Endothelial cell (in vitro differentiated cells): Measurements from ENCODE around the gene FGD6. TPM values are rescaled to one million over a fixed set of nuclear protein-coding genes. Genes with fewer than 3 reads are reported as not detected.

Experiments
- DNase-seq: peaks from one replicate; pipeline ENCODE4 v3.0.0; 2021; ENCODE audit warnings: low spot score
- H3K27ac Mint-ChIP-seq: one replicate; pipeline ENCODE4 v1.8.0; 2021; ENCODE audit warnings: mixed read lengths, inconsistent platforms; ENCODE audit not compliant: unreplicated experiment
- H3K27me3 Mint-ChIP-seq: one replicate; pipeline ENCODE4 v1.8.0; 2021; ENCODE audit warnings: mild to moderate bottlenecking, moderate library complexity, mixed read lengths, inconsistent platforms; ENCODE audit not compliant: unreplicated experiment
- H3K36me3 Mint-ChIP-seq: one replicate; pipeline ENCODE4 v1.8.0; 2021; ENCODE audit warnings: mild to moderate bottlenecking, low read depth, mixed read lengths, inconsistent platforms; ENCODE audit not compliant: unreplicated experiment
- H3K4me1 Mint-ChIP-seq: one replicate; pipeline ENCODE4 v1.8.0; 2021; ENCODE audit warnings: mild to moderate bottlenecking, mixed read lengths, inconsistent platforms; ENCODE audit not compliant: unreplicated experiment
- H3K4me3 Mint-ChIP-seq: one replicate; pipeline ENCODE4 v1.8.0; 2021; ENCODE audit warnings: mild to moderate bottlenecking, mixed read lengths, inconsistent platforms; ENCODE audit not compliant: unreplicated experiment
- H3K9me3 Mint-ChIP-seq: one replicate; pipeline ENCODE4 v1.8.0; 2021; ENCODE audit warnings: mixed read lengths, inconsistent platforms; ENCODE audit not compliant: unreplicated experiment
- CTCF ChIP-seq: fragments of 200-600 bp; sonication (generic); IDR thresholded peaks from one replicate; pipeline ENCODE4 v1.5.0; 2021; ENCODE audit warnings: antibody characterized with exemption; ENCODE audit not compliant: unreplicated experiment
- total RNA-seq: library from RNA; stranded (reverse); fragmentation: NEBNext Ultra II Directional; extraction: Animal tissue kit (Norgen Biotek cat#: 25700); gene quantifications from one replicate; pipeline ENCODE4 v1.2.1, GENCODE V29; 2021; ENCODE audit not compliant: unreplicated experiment

Gene FGD6
- total RNA-seq, 1 donor from 2014 or later: 35.4 TPM

DNA sequence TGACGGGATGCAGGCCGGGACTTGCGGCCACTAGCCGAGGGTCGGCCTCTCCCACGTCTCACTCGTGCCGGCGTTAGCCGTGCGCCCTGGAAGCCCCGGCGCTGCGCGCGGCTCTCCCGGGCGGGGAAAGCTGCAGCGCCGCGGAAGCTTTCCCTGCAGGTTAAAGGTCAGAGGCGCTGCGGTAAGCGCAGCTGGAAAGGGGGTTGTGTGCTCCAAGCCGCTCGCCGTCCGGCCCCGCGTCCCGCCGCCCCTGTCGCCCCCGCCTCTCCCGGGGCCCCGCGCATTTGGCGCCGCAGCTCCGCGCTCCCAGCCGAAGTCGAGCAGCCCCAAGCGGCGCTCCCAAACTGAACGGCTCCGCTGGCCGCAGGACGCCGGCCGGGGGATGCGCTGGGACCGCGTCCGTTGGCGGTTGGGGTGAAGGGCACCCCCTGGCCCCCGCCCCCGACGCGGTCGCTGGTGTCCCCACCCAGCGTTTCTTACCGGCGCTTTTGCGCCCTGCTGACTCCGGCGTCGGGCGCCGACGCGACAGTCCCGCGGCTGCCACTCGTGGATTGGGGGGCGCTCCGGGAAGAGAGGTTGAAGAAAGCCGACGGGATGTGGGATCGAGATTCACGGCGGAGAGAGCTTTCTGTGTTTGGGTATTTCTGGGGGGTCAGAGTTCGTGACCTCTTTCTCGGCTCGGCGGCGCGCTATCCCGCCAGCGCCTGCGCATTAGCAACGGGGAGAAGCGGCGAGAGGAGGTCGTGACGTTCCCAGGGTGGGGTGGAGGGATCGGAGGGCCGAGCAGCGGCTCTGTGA lies 144.2 kb downstream of the FGD6 start, which contains the start of gene NR2C1:
Gene NR2C1 (minus strand): TSS at position 719 of the 798 bp plus-strand sequence. CDS start 6,234 bp downstream, outside the sequence.
- Mint-ChIP-seq H3K9me3 (no peaks in the 10 kb centered on the region), H3K4me1 (peaks cover 24% of the 10 kb centered on the region), H3K27ac (peak within 1 kb of the TSS; percentile 70), H3K4me3 (peak within 1 kb of the TSS; percentile 95), H3K36me3 (peaks cover 5% of the 10 kb centered on the region), H3K27me3 (peaks cover 4% of the 10 kb centered on the region)
- peak; percentile 93 for DNase-seq
- no peak for TF ChIP-seq CTCF

GRCh38 chr12:95070378-95070777 lies 146.9 kb downstream of the FGD6 start:
- H3K9me3 Mint-ChIP-seq: no peaks in the 10 kb centered on the region
- H3K36me3 Mint-ChIP-seq: no peaks in the 10 kb centered on the region
- TF ChIP-seq CTCF: no peak
- peaks cover 11% of the 10 kb centered on the region for H3K4me1 Mint-ChIP-seq
- no peak for DNase-seq
- H3K27ac Mint-ChIP-seq: no peak overlapping the region
- no peak overlapping the region for H3K4me3 Mint-ChIP-seq
- H3K27me3 Mint-ChIP-seq: peaks cover 3% of the 10 kb centered on the region

DNA sequence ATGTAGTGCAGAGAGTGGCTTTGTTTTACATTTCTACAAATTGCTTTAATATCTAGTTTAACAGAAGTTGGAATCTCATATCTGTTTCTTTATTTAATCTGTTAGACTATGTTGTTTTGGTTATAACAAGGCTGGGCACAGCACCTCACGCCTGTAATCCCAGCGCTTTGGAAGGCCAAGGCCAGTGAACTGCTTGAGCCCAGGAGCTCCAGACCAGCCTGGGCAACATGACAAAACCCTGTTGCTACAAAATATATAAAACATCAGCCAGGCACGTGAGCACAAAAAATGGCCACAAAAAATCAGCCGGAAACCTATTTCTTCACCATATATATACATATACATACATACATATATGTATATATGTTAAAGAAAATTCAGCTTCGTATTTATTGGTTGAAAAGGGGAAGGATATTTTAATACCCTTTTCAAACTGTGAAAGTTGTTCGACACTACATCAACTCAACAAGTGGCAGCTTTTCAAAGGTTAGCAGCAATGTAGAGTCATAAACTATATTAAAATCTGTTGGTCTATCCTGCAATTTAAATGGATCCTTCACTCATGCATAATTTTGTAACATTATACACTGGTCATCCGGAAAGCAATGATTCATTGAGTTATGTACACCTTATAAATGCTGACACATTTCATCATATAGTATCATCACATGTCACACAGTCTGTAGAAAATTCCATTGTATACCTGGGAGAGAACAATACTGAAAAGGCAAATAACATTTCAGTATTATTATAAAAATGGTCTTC lies 151.0 kb downstream of the FGD6 start:
- Mint-ChIP-seq H3K4me1 (peaks cover 5% of the 10 kb centered on the region), H3K27me3 (no peaks in the 10 kb centered on the region), H3K9me3 (no peaks in the 10 kb centered on the region), H3K36me3 (peaks cover 7% of the 10 kb centered on the region), H3K27ac (no peak overlapping the region), H3K4me3 (peak overlapping the region; percentile 8)
- no peak for DNase-seq
- TF ChIP-seq CTCF: no peak

DNA sequence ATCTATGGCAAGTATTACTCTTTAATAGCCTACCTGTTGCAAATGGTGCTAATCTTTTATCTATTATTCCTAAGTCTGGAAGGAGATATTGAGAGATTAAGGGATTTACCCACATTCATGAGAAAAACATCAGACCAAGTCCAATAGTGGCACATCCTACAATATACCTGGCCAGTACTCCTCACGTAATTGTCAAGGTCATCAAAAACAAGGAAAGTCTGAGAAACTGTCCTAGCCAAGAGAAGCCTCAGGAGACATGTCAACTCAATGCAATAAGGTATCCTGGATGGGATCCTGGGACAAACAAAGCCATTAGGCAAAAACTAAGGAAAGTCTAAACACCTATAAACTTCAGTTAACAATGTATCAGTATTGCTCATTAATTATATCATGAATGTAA lies 156.3 kb downstream of the FGD6 start:
- DNase-seq: no peak
- Mint-ChIP-seq H3K4me3 (no peak overlapping the region), H3K27me3 (no peaks in the 10 kb centered on the region), H3K27ac (no peak overlapping the region), H3K9me3 (no peaks in the 10 kb centered on the region), H3K4me1 (no peaks in the 10 kb centered on the region), H3K36me3 (peaks cover 12% of the 10 kb centered on the region)
- no peak for TF ChIP-seq CTCF

DNA sequence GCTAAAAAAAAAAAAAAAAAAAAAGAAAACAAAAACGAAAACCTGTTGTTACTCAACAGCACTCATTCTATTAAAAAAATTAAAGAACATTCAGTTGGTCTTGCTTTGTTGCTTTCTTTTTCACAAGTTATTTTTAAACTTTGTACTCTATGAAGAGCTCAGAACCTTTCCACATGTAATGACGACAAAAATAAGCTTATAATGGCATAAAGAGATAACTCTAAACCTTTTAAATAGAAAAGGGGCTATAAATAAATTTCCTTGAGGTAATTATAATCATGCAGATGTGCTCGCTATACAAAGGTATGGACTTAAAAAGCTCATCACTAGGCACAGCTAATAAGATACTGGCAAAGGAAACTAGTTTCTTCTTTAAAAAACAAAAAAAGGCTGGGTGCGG lies 157.3 kb downstream of the FGD6 start:
- no peaks in the 10 kb centered on the region for H3K27me3 Mint-ChIP-seq
- no peak for TF ChIP-seq CTCF
- no peak overlapping the region for H3K4me3 Mint-ChIP-seq
- DNase-seq: no peak
- H3K27ac Mint-ChIP-seq: no peak overlapping the region
- H3K36me3 Mint-ChIP-seq: peaks cover 12% of the 10 kb centered on the region
- H3K4me1 Mint-ChIP-seq: no peaks in the 10 kb centered on the region
- H3K9me3 Mint-ChIP-seq: no peaks in the 10 kb centered on the region
